ENCODE results near the gene NEMP2.

The NEMP2 gene

DNA sequence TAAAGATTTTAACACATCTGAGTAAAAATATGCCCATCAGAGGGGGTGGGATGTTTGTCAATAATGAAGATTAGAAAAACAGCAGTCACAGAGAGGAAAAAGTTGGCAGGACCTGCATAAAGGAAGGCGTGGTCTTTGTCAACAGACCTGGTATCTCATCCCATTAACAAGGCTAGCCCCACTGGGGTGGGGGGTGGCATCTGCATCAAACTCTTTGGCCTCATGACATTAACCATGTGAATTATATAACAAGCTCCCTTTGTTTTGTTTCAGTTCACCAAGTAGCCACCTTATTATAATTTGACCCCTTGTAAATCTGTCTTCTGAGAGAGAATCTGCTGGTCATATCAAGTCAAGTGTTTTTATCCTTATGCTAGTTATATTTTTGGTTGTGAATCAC, 28.8 kb downstream of the NEMP2 start:
- no peaks in the 10 kb centered on the region for H3K9me3 ChIP-seq (ENCODE audit: low read length)
- H3K9me2 ChIP-seq (ENCODE audit: low read depth, low read length), result no peaks in the 10 kb centered on the region
- H3K4me2 ChIP-seq (ENCODE audit: low read length), result no peak overlapping the region
- TF ChIP-seq EZH2 (IDR thresholded peaks at IDR 0.05; ENCODE audit: borderline replicate concordance, low read length), result no peak
- TF ChIP-seq, protein P1, sequence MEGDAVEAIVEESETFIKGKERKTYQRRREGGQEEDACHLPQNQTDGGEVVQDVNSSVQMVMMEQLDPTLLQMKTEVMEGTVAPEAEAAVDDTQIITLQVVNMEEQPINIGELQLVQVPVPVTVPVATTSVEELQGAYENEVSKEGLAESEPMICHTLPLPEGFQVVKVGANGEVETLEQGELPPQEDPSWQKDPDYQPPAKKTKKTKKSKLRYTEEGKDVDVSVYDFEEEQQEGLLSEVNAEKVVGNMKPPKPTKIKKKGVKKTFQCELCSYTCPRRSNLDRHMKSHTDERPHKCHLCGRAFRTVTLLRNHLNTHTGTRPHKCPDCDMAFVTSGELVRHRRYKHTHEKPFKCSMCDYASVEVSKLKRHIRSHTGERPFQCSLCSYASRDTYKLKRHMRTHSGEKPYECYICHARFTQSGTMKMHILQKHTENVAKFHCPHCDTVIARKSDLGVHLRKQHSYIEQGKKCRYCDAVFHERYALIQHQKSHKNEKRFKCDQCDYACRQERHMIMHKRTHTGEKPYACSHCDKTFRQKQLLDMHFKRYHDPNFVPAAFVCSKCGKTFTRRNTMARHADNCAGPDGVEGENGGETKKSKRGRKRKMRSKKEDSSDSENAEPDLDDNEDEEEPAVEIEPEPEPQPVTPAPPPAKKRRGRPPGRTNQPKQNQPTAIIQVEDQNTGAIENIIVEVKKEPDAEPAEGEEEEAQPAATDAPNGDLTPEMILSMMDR (IDR thresholded peaks at IDR 0.05; ENCODE audit: low read length), result no peak
- H3K27ac ChIP-seq (ENCODE audit: low read depth, low read length, poor library complexity, severe bottlenecking), result no peak overlapping the region
- H3K9ac ChIP-seq (ENCODE audit: low read length), result no peak overlapping the region
- H3K4me1 ChIP-seq (ENCODE audit: insufficient read depth, low read length, severe bottlenecking), result peaks cover 17% of the 10 kb centered on the region
- no peaks in the 10 kb centered on the region for H3K79me2 ChIP-seq (ENCODE audit: insufficient read depth, low read length)
- peaks cover 16% of the 10 kb centered on the region; the same call in 1 of the 2 replicates for H3K36me3 ChIP-seq (ENCODE audit: insufficient read depth, low read length)
- H4K20me1 ChIP-seq (ENCODE audit: insufficient read depth, low read length), result no peaks in the 10 kb centered on the region
- H3K27me3 ChIP-seq (ENCODE audit: insufficient read depth, low read length), result no peaks in the 10 kb centered on the region
- H2AFZ ChIP-seq (ENCODE audit: low read length), result no peak overlapping the region
- H3F3A ChIP-seq (ENCODE audit: insufficient read depth, low read length), result no peaks in the 10 kb centered on the region
- no peak overlapping the region for H3K4me3 ChIP-seq (ENCODE audit: low read depth, low read length, poor library complexity, severe bottlenecking)

DNA sequence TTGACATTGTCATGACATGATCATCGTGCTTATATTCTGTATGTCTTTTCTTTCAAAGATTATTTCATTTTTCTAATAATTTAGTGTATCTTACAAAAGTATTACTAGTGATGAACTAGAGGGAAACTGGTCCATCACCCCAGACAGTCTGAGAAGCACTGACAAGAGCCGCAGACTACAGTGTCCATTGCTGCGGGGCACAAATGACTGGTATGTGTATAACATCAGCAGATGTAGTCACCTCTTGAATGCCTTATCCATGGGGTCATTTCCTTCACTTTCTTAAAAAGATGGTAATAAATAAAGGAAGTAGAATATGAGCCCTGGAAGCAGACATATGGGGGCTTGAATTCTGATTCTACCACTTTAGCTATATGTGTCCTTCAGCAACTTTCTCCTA, 29.6 kb downstream of the NEMP2 start:
- H3K27ac ChIP-seq (ENCODE audit: low read depth, low read length, poor library complexity, severe bottlenecking), result no peak overlapping the region
- no peak overlapping the region for H2AFZ ChIP-seq (ENCODE audit: low read length)
- H3K4me3 ChIP-seq (ENCODE audit: low read depth, low read length, poor library complexity, severe bottlenecking), result no peak overlapping the region
- H3K79me2 ChIP-seq (ENCODE audit: insufficient read depth, low read length), result no peaks in the 10 kb centered on the region
- no peaks in the 10 kb centered on the region for H4K20me1 ChIP-seq (ENCODE audit: insufficient read depth, low read length)
- H3K9me2 ChIP-seq (ENCODE audit: low read depth, low read length), result no peaks in the 10 kb centered on the region
- H3K27me3 ChIP-seq (ENCODE audit: insufficient read depth, low read length), result no peaks in the 10 kb centered on the region
- H3K4me2 ChIP-seq (ENCODE audit: low read length), result no peak overlapping the region
- H3K9ac ChIP-seq (ENCODE audit: low read length), result no peak overlapping the region
- TF ChIP-seq EZH2 (IDR thresholded peaks at IDR 0.05; ENCODE audit: borderline replicate concordance, low read length), result no peak
- TF ChIP-seq, protein P1 (IDR thresholded peaks at IDR 0.05; ENCODE audit: low read length), result no peak
- peaks cover 16% of the 10 kb centered on the region; the same call in 1 of the 2 replicates for H3K36me3 ChIP-seq (ENCODE audit: insufficient read depth, low read length)
- H3K9me3 ChIP-seq (ENCODE audit: low read length), result no peaks in the 10 kb centered on the region
- H3K4me1 ChIP-seq (ENCODE audit: insufficient read depth, low read length, severe bottlenecking), result peaks cover 17% of the 10 kb centered on the region
- no peaks in the 10 kb centered on the region for H3F3A ChIP-seq (ENCODE audit: insufficient read depth, low read length)

DNA sequence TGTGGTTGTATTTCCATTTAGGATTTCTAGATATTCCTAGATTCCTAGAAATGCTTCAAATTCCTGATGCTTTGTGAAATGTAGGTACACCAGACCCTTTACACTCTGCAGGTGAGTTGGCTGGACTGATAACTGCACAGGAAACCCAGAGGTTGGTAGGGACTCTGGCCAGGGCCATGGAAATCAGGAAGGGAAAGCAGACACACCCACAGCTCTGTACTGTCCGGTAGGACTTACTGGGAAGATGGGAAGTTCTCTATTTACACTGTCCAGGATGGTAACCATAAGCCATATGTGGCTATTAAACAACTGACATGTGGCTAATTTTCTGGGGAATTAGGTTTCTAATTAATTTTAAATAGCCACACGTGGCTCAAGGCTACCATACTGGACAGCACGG, 31.4 kb downstream of the NEMP2 start:
- no peaks in the 10 kb centered on the region for H3F3A ChIP-seq (ENCODE audit: insufficient read depth, low read length)
- H3K4me1 ChIP-seq (ENCODE audit: insufficient read depth, low read length, severe bottlenecking), result peaks cover 17% of the 10 kb centered on the region
- H3K9me2 ChIP-seq (ENCODE audit: low read depth, low read length), result no peaks in the 10 kb centered on the region
- H4K20me1 ChIP-seq (ENCODE audit: insufficient read depth, low read length), result no peaks in the 10 kb centered on the region
- no peak overlapping the region for H3K27ac ChIP-seq (ENCODE audit: low read depth, low read length, poor library complexity, severe bottlenecking)
- H3K4me3 ChIP-seq (ENCODE audit: low read depth, low read length, poor library complexity, severe bottlenecking), result no peak overlapping the region
- no peaks in the 10 kb centered on the region for H3K79me2 ChIP-seq (ENCODE audit: insufficient read depth, low read length)
- no peak overlapping the region for H2AFZ ChIP-seq (ENCODE audit: low read length)
- no peaks in the 10 kb centered on the region for H3K27me3 ChIP-seq (ENCODE audit: insufficient read depth, low read length)
- no peaks in the 10 kb centered on the region for H3K9me3 ChIP-seq (ENCODE audit: low read length)
- no peak overlapping the region for H3K9ac ChIP-seq (ENCODE audit: low read length)
- TF ChIP-seq EZH2 (IDR thresholded peaks at IDR 0.05; ENCODE audit: borderline replicate concordance, low read length), result no peak
- TF ChIP-seq, protein P1 (IDR thresholded peaks at IDR 0.05; ENCODE audit: low read length), result no peak
- no peak overlapping the region for H3K4me2 ChIP-seq (ENCODE audit: low read length)
- H3K36me3 ChIP-seq (ENCODE audit: insufficient read depth, low read length), result peaks cover 16% of the 10 kb centered on the region; the same call in 1 of the 2 replicates

Data from OCI-LY1 (cell line).